ENCODE results near the gene ZFP36L2. TPM values are rescaled to one million over a fixed set of nuclear protein-coding genes. Genes with fewer than 3 reads are reported as not detected.

The ZFP36L2 gene
- total and polyA plus RNA-seq, 2 donors (not counting 1 experiment from before 2014, with no cell fraction given) = 94.9 to 482 TPM

DNA sequence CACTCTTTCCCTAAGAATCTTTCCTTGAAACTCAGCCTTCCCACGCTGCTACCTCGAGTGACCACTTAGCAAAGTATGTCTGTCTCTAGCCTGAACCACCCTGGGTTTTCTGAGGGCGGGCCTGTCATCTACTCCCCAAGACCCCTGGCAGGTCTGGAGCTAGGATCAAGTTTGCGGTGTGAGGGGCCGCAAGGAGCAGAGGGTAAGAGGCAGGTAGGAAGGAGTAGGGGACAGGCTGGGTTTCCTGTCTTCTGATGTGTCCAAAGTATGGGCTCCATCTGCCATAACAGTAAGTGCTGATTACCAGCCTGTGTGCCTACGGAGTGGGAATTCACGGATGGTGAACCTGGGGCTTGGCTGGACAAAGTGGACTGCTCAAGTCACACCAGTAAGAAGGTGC lies 25.4 kb downstream of the ZFP36L2 start:
- Mint-ChIP-seq H3K4me1 (peaks cover 19% of the 10 kb centered on the region), H3K9me3 (ENCODE audit: insufficient read depth) (peaks cover 3% of the 10 kb centered on the region), H3K27ac (no peak overlapping the region), H3K4me3 (no peak overlapping the region), H3K27me3 (no peaks in the 10 kb centered on the region)
- H4K20me1 ChIP-seq (ENCODE audit: control insufficient read depth, insufficient read depth, low read length, poor library complexity, severe bottlenecking) = no peaks in the 10 kb centered on the region
- CTCF ChIA-PET = no interaction called here
- peaks cover 8% of the 10 kb centered on the region for H3K79me2 ChIP-seq (ENCODE audit: control insufficient read depth, insufficient read depth, low read length)
- H3K9me3 ChIP-seq (ENCODE audit: control extremely low read depth in 1 of 3, control insufficient read depth in 2 of 3, insufficient read depth in 1 of 3, low read length in 2 of 3) = no peaks in the 10 kb centered on the region
- H3K36me3 ChIP-seq (replicated peaks in 1 of 2; ENCODE audit: control extremely low read depth in 1 of 2, control insufficient read depth in 1 of 2, extremely low read depth in 1 of 2, insufficient read depth in 2 of 2, low read length in 1 of 2) = no peaks in the 10 kb centered on the region
- H3K27ac ChIP-seq (ENCODE audit: low read length in 2 of 2) = no peak overlapping the region
- no peak overlapping the region for H3K4me3 ChIP-seq (ENCODE audit: control extremely low read depth in 1 of 5, extremely low read depth in 1 of 5, insufficient read depth in 1 of 5, low read depth in 2 of 5, low read length in 4 of 5)
- H2AFZ ChIP-seq (ENCODE audit: insufficient read depth, low read depth, low read length, poor library complexity, severe bottlenecking) = no peak overlapping the region
- peaks cover 14 to 25% of the 10 kb centered on the region in 2 donors for H3K4me1 ChIP-seq (ENCODE audit: control insufficient read depth in 2 of 2, insufficient read depth in 2 of 2, low read length in 2 of 2)
- TF ChIP-seq EZH2 (IDR thresholded peaks at IDR 0.05; ENCODE audit: borderline replicate concordance, insufficient read depth, low read depth, low read length, poor library complexity, severe bottlenecking) (no peak), CTCF (IDR thresholded peaks at IDR 0.05) (no peak)
- DNase-seq (no peak), ATAC-seq (ENCODE audit: low read depth) (no peak)
- H3K9ac ChIP-seq (ENCODE audit: low read length) = no peak overlapping the region
- intact Hi-C loops (cut with micrococcal nuclease) = no loop called here
- H3K4me2 ChIP-seq (replicated peaks; ENCODE audit: low read depth, low read length, poor library complexity, severe bottlenecking) = no peak overlapping the region
- H3K27me3 ChIP-seq (replicated peaks in 1 of 4; ENCODE audit: control extremely low read depth in 1 of 4, control insufficient read depth in 3 of 4, insufficient read depth in 4 of 4, low read length in 3 of 4) = no peaks in the 10 kb centered on the region
- POLR2A ChIA-PET = interaction anchor here (1.1 kb wide), 1 partner anchor 19 kb away, joined by 3 read pairs; no protein-coding TSS in a partner anchor
- 99% methylated on average over 7 of the region's 7 CpGs for WGBS (ENCODE audit: insufficient coverage)

DNA sequence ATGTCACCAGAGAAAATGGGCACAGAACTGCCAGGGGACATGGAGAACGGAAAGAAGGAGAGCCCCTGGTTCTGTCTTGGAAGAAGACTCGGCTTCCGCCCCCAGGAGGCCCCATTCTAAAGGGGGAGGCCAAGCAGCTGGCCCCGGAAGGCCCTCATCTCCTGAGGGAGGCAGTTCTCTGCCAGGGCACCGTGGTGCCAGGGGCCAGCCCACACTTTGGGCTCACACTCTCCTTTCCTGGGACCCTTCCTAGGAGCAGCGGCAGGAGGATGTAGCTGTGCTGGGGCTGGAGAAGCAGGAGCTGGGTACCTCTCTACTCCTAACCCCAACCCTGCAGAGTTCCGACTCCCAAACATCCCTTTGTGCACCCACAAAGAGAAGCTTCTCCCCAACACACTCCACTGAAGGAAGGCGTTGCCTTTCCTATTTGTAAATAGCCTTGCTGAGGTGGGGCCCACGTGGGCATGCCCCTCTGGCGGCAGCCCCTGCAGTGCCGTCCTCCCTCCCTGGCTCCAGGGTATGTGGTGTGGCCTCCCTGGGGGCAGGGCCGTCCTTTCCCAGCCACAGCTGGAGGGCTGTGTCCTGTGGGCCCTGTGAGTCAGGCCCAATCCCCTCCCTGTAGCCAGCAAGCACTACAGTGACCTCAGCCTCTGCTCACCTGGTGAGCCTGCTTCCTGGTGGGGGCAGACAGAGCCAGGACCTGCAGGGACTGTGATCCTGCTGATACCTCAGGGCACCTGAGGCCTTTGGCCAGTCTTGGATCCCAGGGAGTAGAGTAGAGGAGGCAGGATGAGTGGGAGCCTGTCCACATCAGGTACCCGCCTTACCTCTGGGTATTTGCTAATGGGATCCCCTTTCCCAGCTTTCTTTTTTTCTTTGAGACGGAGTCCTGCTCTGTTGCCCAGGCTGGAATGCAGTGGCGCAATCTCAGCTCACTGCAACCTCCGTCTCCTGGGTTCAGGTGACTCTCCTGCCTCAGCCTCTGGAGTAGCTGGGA lies 26.6 kb downstream of the ZFP36L2 start:
- TF ChIP-seq EZH2 (IDR thresholded peaks at IDR 0.05; ENCODE audit: borderline replicate concordance, insufficient read depth, low read depth, low read length, poor library complexity, severe bottlenecking) (no peak), CTCF (IDR thresholded peaks at IDR 0.05) (no peak)
- intact Hi-C loops (cut with micrococcal nuclease) = no loop called here
- no peaks in the 10 kb centered on the region for H3K36me3 ChIP-seq (replicated peaks in 1 of 2; ENCODE audit: control extremely low read depth in 1 of 2, control insufficient read depth in 1 of 2, extremely low read depth in 1 of 2, insufficient read depth in 2 of 2, low read length in 1 of 2)
- ATAC-seq (ENCODE audit: low read depth) (no peak), DNase-seq (no peak)
- H3K27ac Mint-ChIP-seq = no peak overlapping the region
- H4K20me1 ChIP-seq (ENCODE audit: control insufficient read depth, insufficient read depth, low read length, poor library complexity, severe bottlenecking) = no peaks in the 10 kb centered on the region
- no peak overlapping the region for H3K4me3 ChIP-seq (ENCODE audit: control extremely low read depth in 1 of 5, extremely low read depth in 1 of 5, insufficient read depth in 1 of 5, low read depth in 2 of 5, low read length in 4 of 5)
- H3K9ac ChIP-seq (ENCODE audit: low read length) = no peak overlapping the region
- no peaks in the 10 kb centered on the region for H3K9me3 ChIP-seq (ENCODE audit: control extremely low read depth in 1 of 3, control insufficient read depth in 2 of 3, insufficient read depth in 1 of 3, low read length in 2 of 3)
- H3K9me3 Mint-ChIP-seq (ENCODE audit: insufficient read depth) = peaks cover 3% of the 10 kb centered on the region
- peaks cover 8% of the 10 kb centered on the region for H3K79me2 ChIP-seq (ENCODE audit: control insufficient read depth, insufficient read depth, low read length)
- no peaks in the 10 kb centered on the region for H3K27me3 ChIP-seq (replicated peaks in 1 of 4; ENCODE audit: control extremely low read depth in 1 of 4, control insufficient read depth in 3 of 4, insufficient read depth in 4 of 4, low read length in 3 of 4)
- no peak overlapping the region for H3K27ac ChIP-seq (ENCODE audit: low read length in 2 of 2)
- CTCF ChIA-PET = interaction anchor here (1.3 kb wide), 1 partner anchor 25 kb away, joined by 3 read pairs; no protein-coding TSS in a partner anchor
- no peaks in the 10 kb centered on the region for H3K27me3 Mint-ChIP-seq
- H3K4me3 Mint-ChIP-seq = no peak overlapping the region
- peaks cover 27% of the 10 kb centered on the region for H3K4me1 Mint-ChIP-seq
- 58% methylated on average over 11 of the region's 16 CpGs for WGBS (ENCODE audit: insufficient coverage)
- H3K4me1 ChIP-seq (ENCODE audit: control insufficient read depth in 2 of 2, insufficient read depth in 2 of 2, low read length in 2 of 2) = peaks cover 25 to 38% of the 10 kb centered on the region in 2 donors
- H3K4me2 ChIP-seq (replicated peaks; ENCODE audit: low read depth, low read length, poor library complexity, severe bottlenecking) = no peak overlapping the region
- POLR2A ChIA-PET = interaction anchor here (0.6 kb wide), 1 partner anchor 167 kb away, joined by 3 read pairs; no protein-coding TSS in a partner anchor
- H2AFZ ChIP-seq (ENCODE audit: insufficient read depth, low read depth, low read length, poor library complexity, severe bottlenecking) = no peak overlapping the region
